K562 (cell line): ENCODE results near the gene KCNJ12. TPM values are rescaled to one million over a fixed set of nuclear protein-coding genes. Genes with fewer than 3 reads are reported as not detected.
"Not testable (repeated sequence)": the region's sequence is repeated elsewhere in the genome, so short reads cannot be mapped to it uniquely, and the experiment has no call there.

Experiments
- ATAC-seq: fragments of 200-7000 bp; cut with Tn5 transposase; 3 replicates; pipeline ENCODE4 v1.9.1; 2020; ENCODE audit warnings: moderate library complexity
- BruUV-seq: library from RNA; stranded (reverse); fragments of 400-500 nt; replicated peaks from 2 replicates; lab custom pipeline; 2021; lab: Mats Ljungman, UMichigan
- CTCF ChIA-PET: fragments of 300-600 bp; formaldehyde crosslinking; extraction: SDS; loops from one replicate; lab custom pipeline; 2021; ENCODE audit warnings: low intra/inter-chr PET ratio; lab: Yijun Ruan, JAX
- POLR2A ChIA-PET: fragments of 300-600, 350-650 bp; sonication (Branson Sonifier 250); formaldehyde crosslinking; extraction: SDS; loops from one replicate; lab custom pipeline; 2021; ENCODE audit warnings: antibody characterized with exemption, inconsistent platforms; lab: Yijun Ruan, JAX
- DNase-seq, 4 experiments: peaks; one replicate each; pipeline versions ENCODE4 v3.0.0 to v3.0.0-alpha.2; 2011 to 2018; ENCODE audit warnings: low spot score in 3 of 4, mixed read lengths in 3 of 4; ENCODE audit errors: extremely low read depth in 1 of 4
- FAIRE-seq: peaks from 2 replicates; lab custom pipeline; 2011; peaks lifted over from hg19 to GRCh38; lab: Jason Lieb, UNC
- H2AFZ ChIP-seq: 2 replicates; pipeline ENCODE4 v1.6.0; 2011; ENCODE audit warnings: low read depth, low read length, control low read depth, inconsistent platforms
- H3K27ac ChIP-seq: fragments of 200-600 bp; 3 replicates; pipeline ENCODE4 v1.8.0; 2011; ENCODE audit warnings: low read depth, mild to moderate bottlenecking, control low read depth, inconsistent platforms, low read length, moderate library complexity, mixed read lengths; ENCODE audit errors: extremely low read depth
- H3K27me3 ChIP-seq, 2 experiments: fragments of 300-600 bp in 1 of 2; 2 replicates in 1 of 2; 3 replicates in 1 of 2; pipeline versions ENCODE4 v1.6.0 to v1.8.0; 2011; ENCODE audit warnings: inconsistent platforms in 2 of 2, low read length in 2 of 2, mild to moderate bottlenecking in 1 of 2, mixed read lengths in 1 of 2, moderate library complexity in 1 of 2; ENCODE audit not compliant: control insufficient read depth in 2 of 2, insufficient read depth in 2 of 2
- H3K36me3 ChIP-seq: fragments of 300-600 bp; 3 replicates; pipeline ENCODE4 v1.8.0; 2011; ENCODE audit warnings: mild to moderate bottlenecking, low read length, inconsistent platforms; ENCODE audit not compliant: control insufficient read depth, insufficient read depth
- H3K4me1 ChIP-seq, 2 experiments: fragments of 200-600 bp in 1 of 2; replicated peaks in 1 of 2; 2 replicates in 1 of 2; 3 replicates in 1 of 2; pipeline versions ENCODE4 v1.5.1 to v1.8.0; 2011; ENCODE audit warnings: inconsistent platforms in 2 of 2, low read length in 2 of 2, mild to moderate bottlenecking in 1 of 2, mixed read lengths in 1 of 2, moderate library complexity in 1 of 2; ENCODE audit not compliant: control insufficient read depth in 2 of 2, insufficient read depth in 2 of 2
- H3K4me2 ChIP-seq: 2 replicates; pipeline ENCODE4 v1.6.1; 2011; ENCODE audit warnings: low read length, control low read depth, inconsistent platforms, mixed read lengths; ENCODE audit not compliant: insufficient read depth
- H3K4me3 ChIP-seq: fragments of 200-600 bp; sonication (generic), shearing (Covaris generic); 2 replicates; pipeline ENCODE4 v1.5.1; 2016; ENCODE audit warnings: control low read depth, inconsistent platforms
- H3K79me2 ChIP-seq: fragments of 200-600 bp; 3 replicates; pipeline ENCODE4 v1.8.0; 2011; ENCODE audit warnings: low read length, inconsistent platforms; ENCODE audit not compliant: control insufficient read depth, insufficient read depth
- H3K9ac ChIP-seq, 2 experiments: 2 replicates each; pipeline versions ENCODE4 v1.6.0 to v1.6.1; 2011; ENCODE audit warnings: low read depth in 2 of 2, low read length in 2 of 2, control low read depth in 1 of 2, inconsistent platforms in 1 of 2, mild to moderate bottlenecking in 1 of 2, mixed read lengths in 1 of 2; ENCODE audit not compliant: insufficient read depth in 1 of 2
- H3K9me1 ChIP-seq: one replicate; pipeline ENCODE4 v1.6.0; 2011; ENCODE audit warnings: inconsistent platforms, mild to moderate bottlenecking, low read length, moderate library complexity; ENCODE audit not compliant: control insufficient read depth, insufficient read depth
- H3K9me3 ChIP-seq: replicated peaks from 2 replicates; pipeline ENCODE4 v1.5.1; 2011; ENCODE audit warnings: low read depth, low read length, inconsistent platforms; ENCODE audit not compliant: control insufficient read depth, insufficient read depth
- H4K20me1 ChIP-seq: replicated peaks from 2 replicates; pipeline ENCODE4 v1.6.1; 2011; ENCODE audit warnings: low read length, inconsistent platforms, mixed read lengths; ENCODE audit not compliant: control insufficient read depth, insufficient read depth
- CTCF ChIP-seq, 3 experiments: IDR thresholded peaks in 2 of 3; conservative IDR thresholded peaks in 1 of 3; 2 replicates each; pipeline ENCODE4 v1.5.1; 2011 to 2012; ENCODE audit warnings: low read length in 3 of 3, mild to moderate bottlenecking in 3 of 3, control low read depth in 2 of 3, improper control_type of control experiment in 1 of 3, inconsistent platforms in 1 of 3, low read depth in 1 of 3, mixed read lengths in 1 of 3, moderate library complexity in 1 of 3; ENCODE audit not compliant: insufficient read depth in 2 of 3
- WGBS: fragments of 100-300 bp; shearing (Covaris generic); methylation state at CpG from one replicate; pipeline ENCODE4 v1.1.6; 2016; ENCODE audit warnings: low coverage, mixed read lengths; ENCODE audit not compliant: insufficient coverage; ENCODE audit errors: missing lambda C conversion rate; 5-methylcytosine and 5-hydroxymethylcytosine counted together
- in situ Hi-C: fragments of 300-500 bp; cut with MboI; formaldehyde crosslinking; loops from 4 replicates; pipeline ENCODE4 v1.15.0; 2018; ENCODE audit warnings: inconsistent platforms, mixed read lengths
- intact Hi-C: fragments of 100-400 bp; cut with micrococcal nuclease; formaldehyde crosslinking; loops from 2 replicates; pipeline ENCODE4 v1.14.2; 2022
- polyA plus RNA-seq, 8 experiments: library from polyadenylated mRNA; depleted of rRNA in 4 of 8; stranded (reverse) in 5 of 8; unstranded in 3 of 8; fragments of >200 nt; fragmentation: Nextera tagmentation in 2 of 8; fragmentation: Illumina TruSeq in 1 of 8; extraction: Ambion mirVana in 2 of 8; extraction: Trizol in 1 of 8; gene quantifications; 2 replicates each; pipeline versions ENCODE4 v1.2.1 to v1.2.3, GENCODE V29; 2011 to 2014; ENCODE audit warnings: inconsistent platforms in 1 of 8, missing spikeins in 1 of 8
- total RNA-seq, 7 experiments: library from RNA; depleted of rRNA in 6 of 7; stranded (reverse); fragments of >200 nt in 6 of 7; fragmentation: Illumina TruSeq in 2 of 7; extraction: Trizol in 2 of 7; gene quantifications; 2 replicates each; pipeline versions ENCODE4 v1.2.1 to v1.2.3, GENCODE V29; 2011 to 2021; ENCODE audit warnings: low replicate concordance in 1 of 7

Gene KCNJ12
- total and polyA plus RNA-seq, 9 of the 15 experiments (the other 6 are each of a cell fraction or from before 2014, with no cell fraction given), result 0.02 TPM; not detected in 8

DNA sequence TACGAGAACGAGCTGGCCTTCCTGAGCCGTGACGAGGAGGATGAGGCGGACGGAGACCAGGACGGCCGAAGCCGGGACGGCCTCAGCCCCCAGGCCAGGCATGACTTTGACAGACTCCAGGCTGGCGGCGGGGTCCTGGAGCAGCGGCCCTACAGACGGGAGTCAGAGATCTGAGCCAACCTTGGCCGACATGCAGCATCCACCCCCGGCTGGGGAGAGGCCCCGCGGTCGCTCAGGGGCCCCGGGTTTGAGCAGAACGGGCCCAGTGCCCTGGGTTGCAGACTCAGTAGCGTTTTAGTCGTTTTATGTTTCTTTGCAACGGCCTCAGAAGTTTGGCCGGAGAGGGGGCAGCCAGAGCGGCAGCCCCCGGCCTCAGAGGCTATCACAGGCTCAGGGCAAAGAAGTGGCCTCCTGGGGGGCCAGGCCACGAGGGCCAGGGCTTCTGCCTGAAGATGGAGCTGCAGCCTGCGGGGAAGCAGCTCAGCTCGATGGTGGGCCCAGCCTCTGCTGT lies 40.4 kb downstream of the KCNJ12 start:
- 0 out of 6 replicates have a peak, but pooled peaks of 1 of the 3 experiments have one; percentile 6 for TF ChIP-seq CTCF (IDR thresholded peaks at IDR 0.05 in 2 of 3, conservative IDR thresholded peaks at IDR 0.05 in 1 of 3; ENCODE audit: insufficient read depth in 2 of 3, low read depth in 1 of 3, low read length in 3 of 3)
- in situ Hi-C loops, result loop anchor here (25.0 kb wide), 1 partner anchor 671 kb away; no protein-coding TSS in a partner anchor
- DNase-seq, H3K4me2 ChIP-seq, H3K4me3 ChIP-seq, CTCF ChIA-PET, H2AFZ ChIP-seq, H3K27ac ChIP-seq, intact Hi-C loops, FAIRE-seq, H3K4me1 ChIP-seq, H3K9me1 ChIP-seq, BruUV-seq, H3K9ac ChIP-seq, H4K20me1 ChIP-seq, H3K36me3 ChIP-seq, H3K79me2 ChIP-seq, H3K9me3 ChIP-seq: not testable (repeated sequence)
- peak; percentile 53 for ATAC-seq
- H3K27me3 ChIP-seq, result peaks cover 5 to 19% of the 10 kb centered on the region in 2 experiments; a peak in 4 of 5 replicates
- POLR2A ChIA-PET, result interaction anchor here (0.7 kb wide), 1 partner anchor 500 kb away, joined by 3 read pairs; no protein-coding TSS in a partner anchor
- WGBS, result 3% methylated on average over 17 of the region's 30 CpGs

- H2AFZ ChIP-seq, H3K9me1 ChIP-seq, FAIRE-seq, DNase-seq, H3K27ac ChIP-seq, H3K9ac ChIP-seq, ATAC-seq, CTCF ChIA-PET, H3K4me1 ChIP-seq, H3K4me3 ChIP-seq, intact Hi-C loops, H3K9me3 ChIP-seq, BruUV-seq, H3K79me2 ChIP-seq, H3K36me3 ChIP-seq, H3K4me2 ChIP-seq, H4K20me1 ChIP-seq: not testable (repeated sequence)
- WGBS, result 0% methylated on average over 6 of the region's 10 CpGs
- H3K27me3 ChIP-seq, result peaks cover 5 to 19% of the 10 kb centered on the region in 2 experiments; a peak in 4 of 5 replicates
- POLR2A ChIA-PET, result interaction anchor here (0.6 to 1.1 kb wide), 3 partner anchors 162 to 1469 kb away, joined by 3 to 4 read pairs (median 3); no protein-coding TSS in a partner anchor
- in situ Hi-C loops, result loop anchor here (25.0 kb wide), 1 partner anchor 670 kb away; no protein-coding TSS in a partner anchor
Observed at GRCh38 chr17:21417349-21417748, 41.2 kb downstream of the KCNJ12 start.
